HepG2 (cell line): ENCODE data around the gene KIAA0232. TPM values are rescaled to one million over a fixed set of nuclear protein-coding genes. Genes with fewer than 3 reads are reported as not detected.

Source experiments
- CSRNP1 ChIP-seq: sonication (generic); formaldehyde crosslinking; IDR thresholded peaks from 2 replicates; pipeline ENCODE4 v1.8.1; 2023; ENCODE audit warnings: mild to moderate bottlenecking, missing genetic modification reagents
- E2F2 ChIP-seq: sonication (generic); formaldehyde crosslinking; IDR thresholded peaks from 2 replicates; pipeline ENCODE4 v1.4.0; 2020; ENCODE audit warnings: missing genetic modification reagents, borderline replicate concordance
- ETV5 ChIP-seq: IDR thresholded peaks from 2 replicates; pipeline ENCODE4 v1.6.1; 2018; ENCODE audit warnings: missing biosample characterization, missing genetic modification reagents, inconsistent platforms, borderline replicate concordance
- FOXP1 ChIP-seq, 2 experiments: fragments of 450-650 bp in 1 of 2; IDR thresholded peaks; 2 replicates each; pipeline ENCODE4 v1.6.1; 2017 to 2018; ENCODE audit warnings: antibody characterized with exemption in 1 of 2
- GATAD2A ChIP-seq: IDR thresholded peaks from 2 replicates; pipeline ENCODE4 v1.6.1; 2016
- HNF4A ChIP-seq: sonication (generic); formaldehyde crosslinking; IDR thresholded peaks from 2 replicates; pipeline ENCODE4 v1.4.0; 2020; ENCODE audit warnings: missing genetic modification reagents
- JUN ChIP-seq: sonication (generic); formaldehyde crosslinking; IDR thresholded peaks from 2 replicates; pipeline ENCODE4 v1.4.0; 2020; ENCODE audit warnings: mild to moderate bottlenecking, missing genetic modification reagents
- KLF16 ChIP-seq, 2 experiments: sonication (generic) in 1 of 2; formaldehyde crosslinking in 1 of 2; IDR thresholded peaks; 2 replicates each; pipeline versions ENCODE4 v1.6.1 to v1.8.0; 2016 to 2023; ENCODE audit warnings: missing genetic modification reagents in 2 of 2, missing compliant biosample characterization in 1 of 2
- MIER3 ChIP-seq: IDR thresholded peaks from 2 replicates; pipeline ENCODE4 v1.6.1; 2016; ENCODE audit warnings: missing compliant biosample characterization, borderline replicate concordance
- NR0B2 ChIP-seq: sonication (generic); formaldehyde crosslinking; IDR thresholded peaks from 2 replicates; pipeline ENCODE4 v1.4.0; 2020; ENCODE audit warnings: mild to moderate bottlenecking, missing genetic modification reagents
- RARA ChIP-seq: IDR thresholded peaks from 2 replicates; pipeline ENCODE4 v1.6.1; 2016; ENCODE audit warnings: missing genetic modification reagents, missing compliant biosample characterization
- SIN3A ChIP-seq: IDR thresholded peaks from 2 replicates; pipeline ENCODE4 v1.6.1; 2011; ENCODE audit warnings: low read depth, mild to moderate bottlenecking, control low read depth, low read length, borderline replicate concordance
- TEAD3 ChIP-seq: optimal IDR thresholded peaks from 2 replicates; pipeline ENCODE3; 2016; ENCODE audit warnings: borderline replicate concordance
- ZNF354B ChIP-seq: sonication (generic); formaldehyde crosslinking; IDR thresholded peaks from 2 replicates; pipeline ENCODE4 v1.8.0; 2022; ENCODE audit warnings: mild to moderate bottlenecking, missing genetic modification reagents
- ZNF589 ChIP-seq: sonication (generic); formaldehyde crosslinking; conservative IDR thresholded peaks from 2 replicates; pipeline ENCODE4 v1.8.0; 2022; ENCODE audit warnings: mild to moderate bottlenecking, moderate library complexity, missing genetic modification reagents
- ZNF644 ChIP-seq: IDR thresholded peaks from 2 replicates; pipeline ENCODE4 v1.6.1; 2016; ENCODE audit warnings: low read depth
- ZNF687 ChIP-seq: sonication (generic); formaldehyde crosslinking; IDR thresholded peaks from 2 replicates; pipeline ENCODE4 v1.5.1; 2020; ENCODE audit warnings: mild to moderate bottlenecking, missing genetic modification reagents, moderate library complexity
- ZNF740 ChIP-seq: sonication (generic); formaldehyde crosslinking; IDR thresholded peaks from 2 replicates; pipeline ENCODE4 v1.4.0; 2020; ENCODE audit warnings: missing genetic modification reagents
- ZNF747 ChIP-seq: sonication (generic); formaldehyde crosslinking; IDR thresholded peaks from 2 replicates; pipeline ENCODE4 v1.8.1; 2023; ENCODE audit warnings: missing genetic modification reagents, mild to moderate bottlenecking, borderline replicate concordance
- ZNF761 ChIP-seq: sonication (generic); formaldehyde crosslinking; conservative IDR thresholded peaks from 2 replicates; pipeline ENCODE4 v1.4.0; 2020; ENCODE audit warnings: mild to moderate bottlenecking, missing genetic modification reagents
- ZSCAN12 ChIP-seq: sonication (generic); formaldehyde crosslinking; IDR thresholded peaks from 2 replicates; pipeline ENCODE4 v1.9.0; 2021; ENCODE audit warnings: mild to moderate bottlenecking, missing genetic modification reagents
- ZSCAN22 ChIP-seq: sonication (generic); formaldehyde crosslinking; IDR thresholded peaks from 2 replicates; pipeline ENCODE4 v1.4.0; 2020; ENCODE audit warnings: mild to moderate bottlenecking, missing genetic modification reagents
- polyA plus RNA-seq, 8 experiments: library from polyadenylated mRNA; depleted of rRNA in 3 of 8; stranded (reverse) in 7 of 8; unstranded in 1 of 8; fragments of >200 nt; fragmentation: Illumina TruSeq in 4 of 8; extraction: Trizol in 4 of 8; gene quantifications; 2 replicates each; pipeline versions ENCODE4 v1.2.1 to v1.2.3, GENCODE V29; 2011 to 2016; ENCODE audit warnings: low read depth in 4 of 8, missing spikeins in 1 of 8, mixed read lengths in 1 of 8; ENCODE audit not compliant: insufficient read depth in 1 of 8
- total RNA-seq, 5 experiments: library from RNA; depleted of rRNA; stranded (reverse); fragments of >200 nt; fragmentation: Illumina TruSeq; extraction: Trizol; gene quantifications; 2 replicates each; pipeline ENCODE4 v1.2.3, GENCODE V29; 2016; ENCODE audit warnings: low read depth in 1 of 5

The KIAA0232 gene
- total and polyA plus RNA-seq, 2 of the 13 experiments (the other 11 are each of a cell fraction or from before 2014, with no cell fraction given): 7.8 to 17.1 TPM

GRCh38 chr4:6749340-6750171 lies 33.0 kb upstream of the KIAA0232 start (continued):
- TF ChIP-seq ZNF740 (0 out of 2 replicates have a peak, but pooled peaks have one; percentile 54), ZSCAN22 (CRISPR knock-in tag) (no peak; the same call in 1 of the 2 replicates), CSRNP1 (CRISPR knock-in tag) (no peak), JUN (CRISPR knock-in tag) (peak; percentile 78), E2F2 (CRISPR knock-in tag) (0 out of 2 replicates have a peak, but pooled peaks have one; percentile 41), SIN3A (0 out of 2 replicates have a peak, but pooled peaks have one; percentile 58), KLF16 (CRISPR knock-in tag; IDR thresholded peaks at IDR 0.05) (peak in 1 of 2 experiments; percentile 79; a peak in 2 of 4 replicates), ZSCAN12 (CRISPR knock-in tag) (0 out of 2 replicates have a peak, but pooled peaks have one; percentile 65), ZNF761 (0 out of 2 replicates have a peak, but pooled peaks have one; percentile 66), ZNF354B (no peak), NR0B2 (CRISPR knock-in tag) (peak; percentile 93), TEAD3 (peak; percentile 64), ZNF687 (peak; percentile 98), ZNF747 (CRISPR knock-in tag) (peak; percentile 39; the same call in 1 of the 2 replicates), GATAD2A (CRISPR knock-in tag) (peak; percentile 91), RARA (CRISPR knock-in tag) (peak; percentile 90), ZNF589 (no peak), HNF4A (CRISPR knock-in tag) (peak; percentile 93), ETV5 (CRISPR knock-in tag) (peak; percentile 87), MIER3 (peak; percentile 60; the same call in 1 of the 2 replicates), ZNF644 (CRISPR knock-in tag) (no peak), FOXP1 (IDR thresholded peaks at IDR 0.05) (no peak), FOXP1 (CRISPR knock-in tag; IDR thresholded peaks at IDR 0.05) (peak; percentile 61)
